ENCODE measurements around the gene RSPO4. TPM values are rescaled to one million over a fixed set of nuclear protein-coding genes. Genes with fewer than 3 reads are reported as not detected.

RSPO4 gene
- polyA plus RNA-seq, 3 donors from 2014 or later, result not detected

GRCh38 chr20:933029-933428 lies 69.1 kb downstream of the RSPO4 start:
- Mint-ChIP-seq H3K4me3 (no peak overlapping the region), H3K9me3 (peaks cover 0 to 5% (median 2%) of the 10 kb centered on the region in 6 donors), H3K27ac (peak overlapping the region in 1 of 6 donors; percentile 57), H3K4me1 (no peaks in the 10 kb centered on the region), H3K27me3 (ENCODE audit: low read depth in 3 of 3) (peaks cover under 1 to 2% (median 1%) of the 10 kb centered on the region in 3 donors), H3K36me3 (peaks cover 0 to 4% (median 0%) of the 10 kb centered on the region in 3 donors)
- DNase-seq, result no peak

GRCh38 chr20:931401-931800 lies 70.7 kb downstream of the RSPO4 start:
- H3K9me3 Mint-ChIP-seq, result peaks cover 0 to 5% (median 2%) of the 10 kb centered on the region in 6 donors
- H3K27ac Mint-ChIP-seq, result no peak overlapping the region
- peaks cover 0 to 4% (median 0%) of the 10 kb centered on the region in 3 donors for H3K36me3 Mint-ChIP-seq
- H3K27me3 Mint-ChIP-seq (ENCODE audit: low read depth in 3 of 3), result peaks cover 1 to 7% (median 2%) of the 10 kb centered on the region in 3 donors
- no peak overlapping the region for H3K4me3 Mint-ChIP-seq
- H3K4me1 Mint-ChIP-seq, result no peaks in the 10 kb centered on the region
- DNase-seq, result no peak

- H3K36me3 Mint-ChIP-seq, result peaks cover 0 to 2% (median 0%) of the 10 kb centered on the region in 3 donors
- no peak overlapping the region for H3K4me3 Mint-ChIP-seq
- no peak overlapping the region for H3K27ac Mint-ChIP-seq
- H3K4me1 Mint-ChIP-seq, result no peaks in the 10 kb centered on the region
- DNase-seq, result no peak
- H3K27me3 Mint-ChIP-seq (ENCODE audit: low read depth in 3 of 3), result peaks cover 4 to 7% (median 5%) of the 10 kb centered on the region in 3 donors
- peaks cover 0 to 5% (median 2%) of the 10 kb centered on the region in 6 donors for H3K9me3 Mint-ChIP-seq
Observed at GRCh38 chr20:926670-927069, 75.4 kb downstream of the RSPO4 start.

- no peak overlapping the region for H3K4me3 Mint-ChIP-seq
- H3K9me3 Mint-ChIP-seq, result peaks cover 0 to 2% (median 0%) of the 10 kb centered on the region in 6 donors
- H3K36me3 Mint-ChIP-seq, result no peaks in the 10 kb centered on the region
- no peaks in the 10 kb centered on the region for H3K4me1 Mint-ChIP-seq
- no peak overlapping the region for H3K27ac Mint-ChIP-seq
- no peak for DNase-seq
- H3K27me3 Mint-ChIP-seq (ENCODE audit: low read depth in 3 of 3), result peaks cover 2 to 7% (median 5%) of the 10 kb centered on the region in 3 donors
Observed at GRCh38 chr20:925516-925915, 76.6 kb downstream of the RSPO4 start.

GRCh38 chr20:924639-925038 lies 77.5 kb downstream of the RSPO4 start:
- peaks cover 2 to 7% (median 6%) of the 10 kb centered on the region in 3 donors for H3K27me3 Mint-ChIP-seq (ENCODE audit: low read depth in 3 of 3)
- no peak overlapping the region for H3K27ac Mint-ChIP-seq

GRCh38 chr20:922781-923180 lies 79.3 kb downstream of the RSPO4 start:
- Mint-ChIP-seq H3K36me3 (no peaks in the 10 kb centered on the region), H3K4me1 (no peaks in the 10 kb centered on the region), H3K27me3 (ENCODE audit: low read depth in 3 of 3) (peaks cover 2 to 6% (median 4%) of the 10 kb centered on the region in 3 donors), H3K4me3 (no peak overlapping the region), H3K9me3 (no peaks in the 10 kb centered on the region), H3K27ac (no peak overlapping the region)
- no peak for DNase-seq

More at GRCh38 chr20:924639-925038, 77.5 kb downstream of the RSPO4 start:
- Mint-ChIP-seq H3K9me3 (peaks cover 0 to 2% (median 0%) of the 10 kb centered on the region in 6 donors), H3K36me3 (no peaks in the 10 kb centered on the region), H3K4me3 (no peak overlapping the region), H3K4me1 (no peaks in the 10 kb centered on the region)
- no peak for DNase-seq

GRCh38 chr20:921068-921467 lies 81.0 kb downstream of the RSPO4 start:
- H3K4me1 Mint-ChIP-seq, result no peaks in the 10 kb centered on the region

GRCh38 chr20:920311-920710 lies 81.8 kb downstream of the RSPO4 start:
- H3K4me1 Mint-ChIP-seq, result no peaks in the 10 kb centered on the region
- H3K27ac Mint-ChIP-seq, result no peak overlapping the region
- DNase-seq, result no peak
- H3K4me3 Mint-ChIP-seq, result no peak overlapping the region
- H3K9me3 Mint-ChIP-seq, result no peaks in the 10 kb centered on the region
- H3K36me3 Mint-ChIP-seq, result no peaks in the 10 kb centered on the region
- H3K27me3 Mint-ChIP-seq (ENCODE audit: low read depth in 3 of 3), result peaks cover 0 to 8% (median 0%) of the 10 kb centered on the region in 3 donors

More at GRCh38 chr20:921068-921467, 81.0 kb downstream of the RSPO4 start:
- no peak for DNase-seq
- Mint-ChIP-seq H3K27ac (no peak overlapping the region), H3K4me3 (no peak overlapping the region), H3K9me3 (no peaks in the 10 kb centered on the region), H3K27me3 (ENCODE audit: low read depth in 3 of 3) (peaks cover 0 to 8% (median 0%) of the 10 kb centered on the region in 3 donors), H3K36me3 (no peaks in the 10 kb centered on the region)

- Mint-ChIP-seq H3K9me3 (no peaks in the 10 kb centered on the region), H3K27me3 (ENCODE audit: low read depth in 3 of 3) (peaks cover 0 to 8% (median 0%) of the 10 kb centered on the region in 3 donors), H3K4me1 (no peaks in the 10 kb centered on the region), H3K36me3 (no peaks in the 10 kb centered on the region), H3K4me3 (no peak overlapping the region), H3K27ac (no peak overlapping the region)
- no peak for DNase-seq
Observed at GRCh38 chr20:919491-919916, 82.6 kb downstream of the RSPO4 start.

- H3K9me3 Mint-ChIP-seq, result no peaks in the 10 kb centered on the region
- H3K27ac Mint-ChIP-seq, result no peak overlapping the region
Observed at GRCh38 chr20:917416-917815, 84.7 kb downstream of the RSPO4 start.

GRCh38 chr20:916825-917224 lies 85.3 kb downstream of the RSPO4 start:
- Mint-ChIP-seq H3K9me3 (no peaks in the 10 kb centered on the region), H3K27me3 (ENCODE audit: low read depth in 3 of 3) (peaks cover 0 to 8% (median 4%) of the 10 kb centered on the region in 3 donors), H3K4me1 (no peaks in the 10 kb centered on the region), H3K27ac (no peak overlapping the region), H3K4me3 (no peak overlapping the region), H3K36me3 (no peaks in the 10 kb centered on the region)
- DNase-seq, result no peak

More at GRCh38 chr20:917416-917815, 84.7 kb downstream of the RSPO4 start:
- Mint-ChIP-seq H3K36me3 (no peaks in the 10 kb centered on the region), H3K27me3 (ENCODE audit: low read depth in 3 of 3) (peaks cover 0 to 8% (median 4%) of the 10 kb centered on the region in 3 donors), H3K4me3 (no peak overlapping the region), H3K4me1 (no peaks in the 10 kb centered on the region)
- no peak for DNase-seq

- H3K27ac Mint-ChIP-seq, result no peak within 1 kb of the TSS
- H3K4me3 Mint-ChIP-seq, result no peak within 1 kb of the TSS
- no peak for DNase-seq
- H3K36me3 Mint-ChIP-seq, result no peaks in the 10 kb centered on the region
- peaks cover 0 to 2% (median 0%) of the 10 kb centered on the region in 6 donors for H3K9me3 Mint-ChIP-seq
- H3K27me3 Mint-ChIP-seq (ENCODE audit: low read depth in 3 of 3), result peaks cover 2 to 8% (median 4%) of the 10 kb centered on the region in 3 donors
- no peaks in the 10 kb centered on the region for H3K4me1 Mint-ChIP-seq
Observed at GRCh38 chr20:916125-916799, 85.8 kb downstream of the RSPO4 start, which contains the start of gene ANGPT4. ANGPT4 (minus strand) TSS chr20:916334; CDS start chr20:916214, 120 bp downstream.

- no peaks in the 10 kb centered on the region for H3K4me1 Mint-ChIP-seq
- no peak for DNase-seq
- peaks cover 0 to 2% (median 0%) of the 10 kb centered on the region in 6 donors for H3K9me3 Mint-ChIP-seq
- H3K27me3 Mint-ChIP-seq (ENCODE audit: low read depth in 3 of 3), result peaks cover 2 to 5% (median 4%) of the 10 kb centered on the region in 3 donors
- H3K36me3 Mint-ChIP-seq, result no peaks in the 10 kb centered on the region
- H3K27ac Mint-ChIP-seq, result no peak overlapping the region
- no peak overlapping the region for H3K4me3 Mint-ChIP-seq
Observed at GRCh38 chr20:914727-915498, 87.2 kb downstream of the RSPO4 start.

- Mint-ChIP-seq H3K36me3 (no peaks in the 10 kb centered on the region), H3K27me3 (ENCODE audit: low read depth in 3 of 3) (peaks cover 2 to 5% (median 4%) of the 10 kb centered on the region in 3 donors), H3K27ac (no peak overlapping the region), H3K4me1 (no peaks in the 10 kb centered on the region), H3K4me3 (no peak overlapping the region), H3K9me3 (peaks cover 0 to 2% (median 0%) of the 10 kb centered on the region in 6 donors)
- DNase-seq, result no peak
Observed at GRCh38 chr20:913306-913849, 88.7 kb downstream of the RSPO4 start.

All from immature natural killer cell (primary cell).